ENCODE measurements around the gene CPXM1. TPM values are rescaled to one million over a fixed set of nuclear protein-coding genes. Genes with fewer than 3 reads are reported as not detected.

CPXM1 gene
- total RNA-seq, 1 donor from 2014 or later: 0.69 TPM

- H3K4me1 ChIP-seq: peaks cover 27% of the 10 kb centered on the region
- no peaks in the 10 kb centered on the region for H3K9me3 ChIP-seq (replicated peaks)
- H3K27ac ChIP-seq (replicated peaks): no peak overlapping the region
- H3K27me3 ChIP-seq (ENCODE audit: low read depth): peaks cover 100% of the 10 kb centered on the region
- no peak for TF ChIP-seq CTCF (IDR thresholded peaks at IDR 0.05; ENCODE audit: borderline replicate concordance)
- peak overlapping the region; percentile 56 for H3K4me3 ChIP-seq
- intact Hi-C loops (cut with micrococcal nuclease): no loop called here
- H3K36me3 ChIP-seq: no peaks in the 10 kb centered on the region
- no peak for DNase-seq
Measured at GRCh38 chr20:2801286-2801728, 880 bp upstream of the CPXM1 start.

GRCh38 chr20:2799688-2800520 lies 523 bp downstream of the CPXM1 start:
- no peak for TF ChIP-seq CTCF (IDR thresholded peaks at IDR 0.05; ENCODE audit: borderline replicate concordance)
- Histone ChIP-seq H3K27ac (replicated peaks) (no peak overlapping the region), H3K36me3 (no peaks in the 10 kb centered on the region), H3K4me1 (peaks cover 23% of the 10 kb centered on the region), H3K9me3 (replicated peaks) (no peaks in the 10 kb centered on the region), H3K27me3 (ENCODE audit: low read depth) (peaks cover 100% of the 10 kb centered on the region), H3K4me3 (peak overlapping the region; percentile 56)
- intact Hi-C loops (cut with micrococcal nuclease): no loop called here
- no peak for DNase-seq

DNA sequence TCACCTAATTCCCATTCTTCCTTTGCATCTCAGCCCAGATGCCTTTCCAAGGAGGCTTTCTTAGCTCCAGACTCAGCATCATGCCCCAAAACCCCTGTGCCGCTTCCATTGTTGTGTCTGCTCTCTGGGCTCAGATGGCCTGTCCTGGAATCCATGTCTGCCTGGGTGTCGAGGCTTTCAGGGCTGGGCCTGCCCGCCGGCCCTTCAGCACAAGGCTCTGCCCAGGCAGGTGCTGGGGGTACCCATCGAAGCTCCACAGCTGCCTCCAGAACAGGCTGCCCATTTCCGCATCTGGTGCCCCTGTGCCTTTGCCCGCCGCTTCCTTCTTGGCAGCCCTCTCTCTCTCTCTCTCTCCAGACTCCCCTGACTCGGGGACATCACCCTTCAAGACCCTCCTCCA lies 1.2 kb downstream of the CPXM1 start:
- Histone ChIP-seq H3K9me3 (replicated peaks) (no peaks in the 10 kb centered on the region), H3K27me3 (ENCODE audit: low read depth) (peaks cover 100% of the 10 kb centered on the region), H3K36me3 (no peaks in the 10 kb centered on the region), H3K4me1 (peaks cover 20% of the 10 kb centered on the region), H3K4me3 (peak overlapping the region; percentile 56), H3K27ac (replicated peaks) (no peak overlapping the region)
- intact Hi-C loops (cut with micrococcal nuclease): no loop called here
- no peak for TF ChIP-seq CTCF (IDR thresholded peaks at IDR 0.05; ENCODE audit: borderline replicate concordance)
- no peak for DNase-seq

- Histone ChIP-seq H3K27me3 (ENCODE audit: low read depth) (peaks cover 100% of the 10 kb centered on the region), H3K36me3 (no peaks in the 10 kb centered on the region), H3K27ac (replicated peaks) (no peak overlapping the region), H3K4me1 (peaks cover 20% of the 10 kb centered on the region), H3K4me3 (no peak overlapping the region), H3K9me3 (replicated peaks) (no peaks in the 10 kb centered on the region)
- DNase-seq: no peak
- no peak for TF ChIP-seq CTCF (IDR thresholded peaks at IDR 0.05; ENCODE audit: borderline replicate concordance)
- intact Hi-C loops (cut with micrococcal nuclease): no loop called here
Measured at GRCh38 chr20:2798814-2799213, 1.6 kb downstream of the CPXM1 start.

- no peaks in the 10 kb centered on the region for H3K36me3 ChIP-seq
- no peaks in the 10 kb centered on the region for H3K9me3 ChIP-seq (replicated peaks)
- intact Hi-C loops (cut with micrococcal nuclease): no loop called here
- no peak overlapping the region for H3K27ac ChIP-seq (replicated peaks)
- DNase-seq: no peak
- peaks cover 20% of the 10 kb centered on the region for H3K4me1 ChIP-seq
- H3K27me3 ChIP-seq (ENCODE audit: low read depth): peaks cover 100% of the 10 kb centered on the region
- H3K4me3 ChIP-seq: no peak overlapping the region
- no peak for TF ChIP-seq CTCF (IDR thresholded peaks at IDR 0.05; ENCODE audit: borderline replicate concordance)
Measured at GRCh38 chr20:2798095-2798805, 2.2 kb downstream of the CPXM1 start.

All from left ventricle myocardium inferior (tissue), 1 donor.